NT2/D1 (cell line): ENCODE results near the gene MBD4.

Source experiments
- SUZ12 ChIP-seq: IDR thresholded peaks from 2 replicates; pipeline ENCODE4 v1.6.1; 2011; ENCODE audit not compliant: insufficient read length, insufficient read depth; ENCODE audit errors: extremely low read depth
- YY1 ChIP-seq: IDR thresholded peaks from 2 replicates; pipeline ENCODE4 v1.6.1; 2011; ENCODE audit not compliant: insufficient read length, insufficient read depth
- ZNF274 ChIP-seq: IDR thresholded peaks from 2 replicates; pipeline ENCODE4 v1.6.1; 2011; ENCODE audit warnings: mild to moderate bottlenecking, low read depth, low read length

DNA sequence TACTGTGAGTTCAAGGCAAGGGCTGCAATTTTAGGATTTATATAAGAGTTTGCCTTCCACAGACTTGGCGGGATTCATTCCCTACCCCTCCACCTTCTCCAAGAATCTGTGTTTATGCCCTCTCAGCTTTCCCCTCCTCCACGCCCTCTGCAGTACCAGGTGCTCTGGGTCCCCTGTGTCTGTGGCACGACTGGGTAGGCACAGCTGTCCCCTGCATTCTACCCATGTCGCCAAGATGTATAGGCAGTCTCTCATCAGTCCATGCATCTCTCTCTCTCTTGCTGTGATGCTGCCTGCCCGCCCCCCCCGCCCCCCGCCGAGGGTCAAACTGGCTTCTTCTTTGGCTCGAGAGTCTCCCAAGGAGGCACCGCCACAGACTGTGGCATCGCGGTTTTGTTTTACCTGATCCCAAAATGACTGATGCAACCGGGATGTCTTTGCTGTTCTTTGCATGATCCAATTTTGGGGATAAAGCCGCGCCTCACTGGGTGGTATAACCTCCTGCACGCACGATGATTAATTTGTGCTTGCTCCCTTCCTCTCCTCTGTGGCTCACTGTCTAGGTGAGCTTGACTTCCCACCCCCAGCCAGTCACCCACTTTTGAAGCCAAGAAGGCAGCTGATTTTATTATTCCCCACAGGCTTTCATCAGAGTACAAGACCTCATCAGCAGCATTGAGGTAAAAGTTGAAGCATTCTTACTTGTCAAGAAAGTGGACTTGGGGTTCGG, 55.0 kb downstream of the MBD4 start:
- TF ChIP-seq YY1, result no peak
- no peak for TF ChIP-seq SUZ12
- no peak for TF ChIP-seq ZNF274
